ENCODE results near the gene ZNF846.
"Not testable (repeated sequence)": the region's sequence is repeated elsewhere in the genome, so short reads cannot be mapped to it uniquely, and the experiment has no call there.

ZNF846 gene

GRCh38 chr19:9768175-9769112 is at the start of gene ZNF846:
Gene ZNF846 (minus strand): TSS chr19:9768738. CDS start chr19:9764950, 3,788 bp downstream.
- peak; percentile 97 for DNase-seq (ENCODE audit: low read depth)

GRCh38 chr19:9818175-9818733 is 49.7 kb upstream of the ZNF846 start:
- DNase-seq (ENCODE audit: low read depth) = no peak

- no peak for DNase-seq (ENCODE audit: low read depth)
Observed at GRCh38 chr19:9811139-9811538, 42.6 kb upstream of the ZNF846 start.

- no peak for DNase-seq (ENCODE audit: low read depth)
Observed at GRCh38 chr19:9808855-9809824, 40.6 kb upstream of the ZNF846 start.

- DNase-seq (ENCODE audit: low read depth) = no peak
Observed at GRCh38 chr19:9806803-9807202, 38.3 kb upstream of the ZNF846 start.

GRCh38 chr19:9801976-9802375 is 33.4 kb upstream of the ZNF846 start:
- no peak for DNase-seq (ENCODE audit: low read depth)

- DNase-seq (ENCODE audit: low read depth) = no peak
Observed at GRCh38 chr19:9799162-9799561, 30.6 kb upstream of the ZNF846 start.

GRCh38 chr19:9797871-9798270 is 29.3 kb upstream of the ZNF846 start:
- no peak for DNase-seq (ENCODE audit: low read depth)

GRCh38 chr19:9796113-9796773 is 27.7 kb upstream of the ZNF846 start:
- peak; percentile 83 for DNase-seq (ENCODE audit: low read depth)

- no peak for DNase-seq (ENCODE audit: low read depth)
Observed at GRCh38 chr19:9793071-9793591, 24.6 kb upstream of the ZNF846 start.

- peak; percentile 76 for DNase-seq (ENCODE audit: low read depth)
Observed at GRCh38 chr19:9792206-9793070, 23.9 kb upstream of the ZNF846 start.

- peak; percentile 75 for DNase-seq (ENCODE audit: low read depth)
Observed at GRCh38 chr19:9791552-9792205, 23.1 kb upstream of the ZNF846 start.

GRCh38 chr19:9791073-9791367 is 22.5 kb upstream of the ZNF846 start:
- DNase-seq (ENCODE audit: low read depth) = not testable (repeated sequence)

- not testable (repeated sequence) for DNase-seq (ENCODE audit: low read depth)
Observed at GRCh38 chr19:9789579-9789978, 21.0 kb upstream of the ZNF846 start.

GRCh38 chr19:9789066-9789465 is 20.5 kb upstream of the ZNF846 start:
- no peak for DNase-seq (ENCODE audit: low read depth)

GRCh38 chr19:9788604-9789003 is 20.1 kb upstream of the ZNF846 start:
- not testable (repeated sequence) for DNase-seq (ENCODE audit: low read depth)

- DNase-seq (ENCODE audit: low read depth) = no peak
Observed at GRCh38 chr19:9786819-9787218, 18.3 kb upstream of the ZNF846 start.

- no peak for DNase-seq (ENCODE audit: low read depth)
Observed at GRCh38 chr19:9786342-9786741, 17.8 kb upstream of the ZNF846 start.

GRCh38 chr19:9785367-9786331 is 17.1 kb upstream of the ZNF846 start:
- peak; percentile 63 for DNase-seq (ENCODE audit: low read depth)
